Measurements from ENCODE around the gene ISG20L2. TPM values are rescaled to one million over a fixed set of nuclear protein-coding genes. Genes with fewer than 3 reads are reported as not detected.

Gene ISG20L2
- total and polyA plus RNA-seq, 2 experiments from 2014 or later, result 23.1 to 34.9 TPM

- TF ChIP-seq ZNF462 (CRISPR knock-in tag; IDR thresholded peaks at IDR 0.05) (no peak), JUNB (IDR thresholded peaks at IDR 0.05; ENCODE audit: unreplicated experiment) (no peak), ZNF331 (CRISPR knock-in tag; IDR thresholded peaks at IDR 0.05; ENCODE audit: low read depth) (no peak)
Measured at GRCh38 chr1:156704166-156704711, 24.3 kb downstream of the ISG20L2 start (continued).

- Mint-ChIP-seq H3K4me1 (peaks cover 40% of the 10 kb centered on the region), H3K4me3 (peak overlapping the region; percentile 83), H3K27ac (no peak overlapping the region), H3K9me3 (no peaks in the 10 kb centered on the region; the same call in 2 of the 3 replicates), H3K36me3 (ENCODE audit: low read depth) (peaks cover 34% of the 10 kb centered on the region), H3K27me3 (ENCODE audit: insufficient read depth, low read depth, poor library complexity) (peaks cover 31% of the 10 kb centered on the region)
- Histone ChIP-seq H3K27ac (ENCODE audit: low read depth) (no peak overlapping the region), H3K4me2 (peak overlapping the region; percentile 92), H3F3A (replicated peaks; ENCODE audit: low read depth) (peaks cover 22% of the 10 kb centered on the region), H2AFZ (no peak overlapping the region), H3K36me3 (ENCODE audit: insufficient read depth) (no peaks in the 10 kb centered on the region; the same call in 1 of the 2 replicates), H3K79me2 (replicated peaks; ENCODE audit: insufficient read depth) (peaks cover 13% of the 10 kb centered on the region), H3K4me1 (ENCODE audit: insufficient read depth) (peaks cover 39% of the 10 kb centered on the region), H3K4me3 (peak overlapping the region; percentile 67), H3K27me3 (ENCODE audit: insufficient read depth) (peaks cover 27% of the 10 kb centered on the region), H3K9me2 (ENCODE audit: insufficient read depth) (no peaks in the 10 kb centered on the region), H4K20me1 (replicated peaks; ENCODE audit: insufficient read depth) (no peaks in the 10 kb centered on the region; the same call in 1 of the 2 replicates)
- DNase-seq (ENCODE audit: low spot score) (no peak), ATAC-seq (peak; percentile 1)
- TF ChIP-seq ZNF462 (CRISPR knock-in tag; IDR thresholded peaks at IDR 0.05) (no peak), CTCF (conservative IDR thresholded peaks at IDR 0.05; ENCODE audit: low read depth in 2 of 2) (0 out of 4 replicates have a peak, but pooled peaks of 1 of the 2 experiments have one; percentile 4)
Measured at GRCh38 chr1:156703741-156704140, 24.8 kb downstream of the ISG20L2 start.

Measured in GM23338 (cell line).